B cell (primary cell): ENCODE measurements around the gene FOXL2. TPM values are rescaled to one million over a fixed set of nuclear protein-coding genes. Genes with fewer than 3 reads are reported as not detected.

ENCODE experiments used
- ATAC-seq: fragments of 200-7000 bp; cut with Tn5 transposase; one replicate; pipeline ENCODE4 v1.10.0; 2021; ENCODE audit warnings: low read depth, mild to moderate bottlenecking, moderate number of reproducible peaks, moderate library complexity
- CTCF ChIA-PET: fragments of 350-600 bp; sonication (Branson Sonifier 250); formaldehyde crosslinking; loops from one replicate; lab custom pipeline; 2021; ENCODE audit warnings: antibody characterized with exemption, inconsistent platforms; lab: Charles Lee
- POLR2A ChIA-PET: fragments of 350-600 bp; sonication (Branson Sonifier 250); formaldehyde crosslinking; loops from one replicate; lab custom pipeline; 2021; ENCODE audit warnings: antibody characterized with exemption; lab: Charles Lee
- DNase-seq: peaks from one replicate; pipeline ENCODE4 v3.0.0; 2013
- H2AFZ ChIP-seq: 2 replicates; pipeline ENCODE4 v1.6.1; 2012; ENCODE audit warnings: mild to moderate bottlenecking, low read depth, low read length; ENCODE audit not compliant: insufficient read depth, poor library complexity, severe bottlenecking
- H3K27ac ChIP-seq, 2 donors: 1 replicate in 1 of 2; 2 replicates in 1 of 2; pipeline ENCODE4 v1.5.1; 2012 to 2013; ENCODE audit warnings: low read length in 2 of 2, mild to moderate bottlenecking in 2 of 2, moderate library complexity in 1 of 2
- H3K27me3 ChIP-seq, 4 experiments: fragments of 200-600 bp in 1 of 4; sonication (generic) in 1 of 4; replicated peaks in 1 of 4; 1 replicate in 2 of 4; 2 replicates in 2 of 4; pipeline versions ENCODE4 v1.6.1 to v1.7.0; 2013 to 2016; ENCODE audit warnings: low read length in 3 of 4, mild to moderate bottlenecking in 2 of 4, mixed read lengths in 1 of 4, moderate library complexity in 1 of 4; ENCODE audit not compliant: insufficient read depth in 4 of 4, control insufficient read depth in 3 of 4; ENCODE audit errors: control extremely low read depth in 1 of 4
- H3K36me3 ChIP-seq, 2 experiments: replicated peaks in 1 of 2; 1 replicate in 1 of 2; 2 replicates in 1 of 2; pipeline versions ENCODE4 v1.6.1 to v1.7.1; 2013; ENCODE audit warnings: low read length in 1 of 2; ENCODE audit not compliant: insufficient read depth in 2 of 2, control insufficient read depth in 1 of 2; ENCODE audit errors: control extremely low read depth in 1 of 2, extremely low read depth in 1 of 2
- H3K4me1 ChIP-seq, 2 donors: fragments of 200-600 bp in 1 of 2; sonication (generic) in 1 of 2; 1 replicate in 1 of 2; 2 replicates in 1 of 2; pipeline versions ENCODE4 v1.5.1 to v1.6.1; 2013 to 2017; ENCODE audit warnings: low read length in 2 of 2; ENCODE audit not compliant: control insufficient read depth in 2 of 2, insufficient read depth in 2 of 2
- H3K4me2 ChIP-seq: replicated peaks from 2 replicates; pipeline ENCODE3; 2012; ENCODE audit warnings: mild to moderate bottlenecking, low read depth, low read length; ENCODE audit not compliant: poor library complexity, severe bottlenecking
- H3K4me3 ChIP-seq, 5 experiments: fragments of 200-600 bp in 1 of 5; sonication (generic) in 1 of 5; 1 replicate in 3 of 5; 2 replicates in 2 of 5; pipeline versions ENCODE4 v1.5.1 to v1.7.0; 2011 to 2016; ENCODE audit warnings: low read length in 4 of 5, mild to moderate bottlenecking in 4 of 5, low read depth in 2 of 5, control low read depth in 1 of 5, moderate library complexity in 1 of 5; ENCODE audit not compliant: insufficient read depth in 1 of 5; ENCODE audit errors: control extremely low read depth in 1 of 5, extremely low read depth in 1 of 5
- H3K79me2 ChIP-seq: fragments of 200-600 bp; sonication (generic); one replicate; pipeline ENCODE4 v1.6.0; 2016; ENCODE audit warnings: low read length; ENCODE audit not compliant: control insufficient read depth, insufficient read depth
- H3K9ac ChIP-seq: fragments of 200-600 bp; sonication (generic); 2 replicates; pipeline ENCODE4 v1.6.1; 2017; ENCODE audit warnings: mild to moderate bottlenecking, low read length, moderate library complexity
- H3K9me3 ChIP-seq, 3 donors: one replicate each; pipeline versions ENCODE4 v1.6.1 to v1.7.1; 2013; ENCODE audit warnings: low read length in 2 of 3; ENCODE audit not compliant: control insufficient read depth in 2 of 3, insufficient read depth in 1 of 3; ENCODE audit errors: control extremely low read depth in 1 of 3
- H4K20me1 ChIP-seq: 2 replicates; pipeline ENCODE4 v1.6.0; 2012; ENCODE audit warnings: mild to moderate bottlenecking, low read length; ENCODE audit not compliant: insufficient read depth, control insufficient read depth, poor library complexity, severe bottlenecking
- H3K27ac Mint-ChIP-seq: one replicate; pipeline ENCODE4 v1.8.0; 2021; ENCODE audit warnings: mixed read lengths
- H3K27me3 Mint-ChIP-seq: one replicate; pipeline ENCODE4 v1.8.0; 2021; ENCODE audit warnings: mixed read lengths
- H3K4me1 Mint-ChIP-seq: one replicate; pipeline ENCODE4 v1.8.0; 2021; ENCODE audit warnings: mixed read lengths
- H3K4me3 Mint-ChIP-seq: one replicate; pipeline ENCODE4 v1.8.0; 2021; ENCODE audit warnings: mixed read lengths
- H3K9me3 Mint-ChIP-seq: one replicate; pipeline ENCODE4 v1.8.0; 2022; ENCODE audit warnings: mixed read lengths; ENCODE audit not compliant: insufficient read depth
- CTCF ChIP-seq: fragments of 200-600 bp; IDR thresholded peaks from one replicate; pipeline ENCODE4 v1.8.0; 2022; ENCODE audit warnings: antibody characterized with exemption, mild to moderate bottlenecking
- EZH2 ChIP-seq: IDR thresholded peaks from 2 replicates; pipeline ENCODE4 v1.6.1; 2012; ENCODE audit warnings: borderline replicate concordance, low read depth, mild to moderate bottlenecking, moderate library complexity, low read length; ENCODE audit not compliant: insufficient read depth, poor library complexity, severe bottlenecking
- WGBS: methylation state at CpG from one replicate; pipeline ENCODE4 v1.1.5; 2013; ENCODE audit warnings: missing lambda C conversion rate; ENCODE audit not compliant: insufficient coverage; 5-methylcytosine and 5-hydroxymethylcytosine counted together
- intact Hi-C: fragments of 100-400 bp; cut with micrococcal nuclease; formaldehyde crosslinking; loops from one replicate; pipeline ENCODE4 v1.10.0; 2022
- polyA plus RNA-seq: library from polyadenylated mRNA; depleted of rRNA; stranded (reverse); fragments of >200 nt; gene quantifications from 2 replicates; pipeline ENCODE4 v1.2.3, GENCODE V29; 2012
- total RNA-seq, 2 donors: library from RNA; stranded (reverse); fragments of 120-200 nt in 1 of 2; gene quantifications; 1 replicate in 1 of 2; 2 replicates in 1 of 2; pipeline versions ENCODE4 v1.2.3 to v1.2.4, GENCODE V29; 2013 to 2022

Gene FOXL2
- total and polyA plus RNA-seq, 2 donors (not counting 1 experiment from before 2014, with no cell fraction given) = not detected

- WGBS = 9% methylated on average over 18 of the region's 19 CpGs
- Mint-ChIP-seq H3K27me3 (peaks cover 8% of the 10 kb centered on the region), H3K4me1 (peaks cover 13% of the 10 kb centered on the region), H3K4me3 (peak overlapping the region; percentile 92), H3K9me3 (no peaks in the 10 kb centered on the region), H3K27ac (peak overlapping the region; percentile 39)
- Histone ChIP-seq H3K27ac (no peak overlapping the region), H3K79me2 (no peaks in the 10 kb centered on the region), H3K9me3 (peaks cover 0 to 4% (median 0%) of the 10 kb centered on the region in 3 donors), H3K36me3 (no peaks in the 10 kb centered on the region), H2AFZ (peak overlapping the region; percentile 78), H3K4me2 (peak overlapping the region; percentile 96), H3K4me1 (peaks cover 3 to 18% of the 10 kb centered on the region in 2 donors), H3K27me3 (peaks cover 0 to 5% (median 1%) of the 10 kb centered on the region in 4 experiments), H3K4me3 (peak overlapping the region; percentile 47 to 81 (median 70)), H3K9ac (peak overlapping the region; percentile 76), H4K20me1 (no peaks in the 10 kb centered on the region)
- CTCF ChIA-PET = interaction anchor here (0.5 to 16.4 kb wide), 71 partner anchors 7 to 845 kb away, joined by 3 to 461 read pairs (median 5); partner anchors contain the start of genes CEP70, DBR1, FAIM and PIK3CB
- intact Hi-C loops = loop anchor here (1.0 to 10.0 kb wide), 5 partner anchors 81 to 760 kb away; partner anchors contain the start of genes NMNAT3 and PIK3CB
- ATAC-seq = peak; percentile 1
- POLR2A ChIA-PET = interaction anchor here (1.0 to 1.8 kb wide), 2 partner anchors 81 to 321 kb away, joined by 3 to 18 read pairs; partner anchors contain the start of genes CEP70 and PIK3CB
- no peak for TF ChIP-seq EZH2
- TF ChIP-seq CTCF = no peak
- no peak for DNase-seq
These were observed 32.0 kb downstream of the FOXL2 start for GRCh38 chr3:138914870-138915502.

- Histone ChIP-seq H3K9ac (no peak overlapping the region), H3K9me3 (peaks cover 0 to 4% (median 0%) of the 10 kb centered on the region in 3 donors), H2AFZ (no peak overlapping the region), H3K36me3 (no peaks in the 10 kb centered on the region), H4K20me1 (no peaks in the 10 kb centered on the region), H3K4me1 (peaks cover 3 to 18% of the 10 kb centered on the region in 2 donors), H3K4me3 (no peak overlapping the region), H3K4me2 (no peak overlapping the region), H3K27ac (no peak overlapping the region), H3K27me3 (peaks cover 0 to 5% (median 0%) of the 10 kb centered on the region in 4 experiments), H3K79me2 (no peaks in the 10 kb centered on the region)
- intact Hi-C loops = loop anchor here (10.0 kb wide), 1 partner anchor 761 kb away; the partner anchor contains the start of gene NMNAT3
- 96% methylated on average over 2 of the region's 3 CpGs for WGBS
- no peak overlapping the region for H3K27ac Mint-ChIP-seq
- H3K9me3 Mint-ChIP-seq = no peaks in the 10 kb centered on the region
- no peak for DNase-seq
- H3K4me3 Mint-ChIP-seq = no peak overlapping the region
- ChIA-PET CTCF (interaction anchor here (0.7 to 16.4 kb wide), 9 partner anchors 11 to 1376 kb away, joined by 3 to 461 read pairs (median 6); partner anchors contain the start of gene CEP70), POLR2A (no interaction called here)
- TF ChIP-seq EZH2 (no peak), CTCF (no peak)
- H3K27me3 Mint-ChIP-seq = no peaks in the 10 kb centered on the region
- H3K4me1 Mint-ChIP-seq = peaks cover 13% of the 10 kb centered on the region
- ATAC-seq = no peak
These were observed 33.2 kb downstream of the FOXL2 start for GRCh38 chr3:138913766-138914165.
